Measurements from ENCODE around the gene MAP3K15.
A peak's percentile ranks its signal among the peaks of the same experiment; 100 is the strongest.

MAP3K15 gene

DNA sequence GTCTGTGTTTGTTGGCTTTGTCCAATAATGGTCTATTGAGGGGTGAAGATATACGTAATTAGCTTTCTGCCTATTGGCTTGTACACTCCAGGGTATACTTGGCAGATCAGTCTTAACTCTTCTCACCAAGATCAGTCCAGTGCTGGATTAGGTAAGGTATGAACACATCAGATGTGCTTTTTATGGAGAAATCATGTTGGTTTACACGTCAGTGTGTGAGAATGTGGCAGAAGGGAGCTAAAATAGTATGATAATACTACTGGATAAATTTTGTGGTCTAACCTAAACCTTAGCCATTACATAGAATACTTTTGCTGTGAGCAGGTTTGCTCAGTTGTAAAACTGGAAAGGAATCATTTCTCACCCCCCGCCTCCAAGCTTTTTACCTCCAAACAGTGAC is 167.4 kb downstream of the MAP3K15 start:
- DNase-seq (ENCODE audit: low read depth in 2 of 2): peak in 1 of 2 donors; percentile 22
- TF ChIP-seq, protein P1, sequence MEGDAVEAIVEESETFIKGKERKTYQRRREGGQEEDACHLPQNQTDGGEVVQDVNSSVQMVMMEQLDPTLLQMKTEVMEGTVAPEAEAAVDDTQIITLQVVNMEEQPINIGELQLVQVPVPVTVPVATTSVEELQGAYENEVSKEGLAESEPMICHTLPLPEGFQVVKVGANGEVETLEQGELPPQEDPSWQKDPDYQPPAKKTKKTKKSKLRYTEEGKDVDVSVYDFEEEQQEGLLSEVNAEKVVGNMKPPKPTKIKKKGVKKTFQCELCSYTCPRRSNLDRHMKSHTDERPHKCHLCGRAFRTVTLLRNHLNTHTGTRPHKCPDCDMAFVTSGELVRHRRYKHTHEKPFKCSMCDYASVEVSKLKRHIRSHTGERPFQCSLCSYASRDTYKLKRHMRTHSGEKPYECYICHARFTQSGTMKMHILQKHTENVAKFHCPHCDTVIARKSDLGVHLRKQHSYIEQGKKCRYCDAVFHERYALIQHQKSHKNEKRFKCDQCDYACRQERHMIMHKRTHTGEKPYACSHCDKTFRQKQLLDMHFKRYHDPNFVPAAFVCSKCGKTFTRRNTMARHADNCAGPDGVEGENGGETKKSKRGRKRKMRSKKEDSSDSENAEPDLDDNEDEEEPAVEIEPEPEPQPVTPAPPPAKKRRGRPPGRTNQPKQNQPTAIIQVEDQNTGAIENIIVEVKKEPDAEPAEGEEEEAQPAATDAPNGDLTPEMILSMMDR (IDR thresholded peaks at IDR 0.05; ENCODE audit: low read depth, low read length): no peak
- H3K4me3 ChIP-seq (replicated peaks in 1 of 2; ENCODE audit: low read depth in 2 of 2, low read length in 2 of 2): no peak overlapping the region

DNA sequence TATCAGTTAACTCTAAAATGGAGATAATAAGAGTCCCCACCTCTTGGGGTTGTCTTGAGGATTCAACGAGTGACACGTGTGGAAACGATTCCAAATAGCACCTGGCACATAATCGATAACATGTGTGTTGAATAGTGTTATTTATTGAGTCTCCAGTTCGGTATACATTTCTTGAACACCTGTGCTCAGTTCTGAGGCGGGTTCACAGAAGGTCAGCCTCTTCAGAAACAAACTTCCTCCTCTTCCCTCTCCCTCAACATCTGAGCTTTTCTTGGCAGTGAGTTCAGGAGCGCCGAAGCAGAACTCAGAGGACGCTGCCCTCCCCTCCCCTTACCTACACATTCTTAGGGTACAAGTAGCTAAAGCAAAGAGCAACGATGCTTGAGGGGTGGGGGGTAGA is 170.6 kb downstream of the MAP3K15 start:
- TF ChIP-seq, protein P1 (IDR thresholded peaks at IDR 0.05; ENCODE audit: low read depth, low read length): no peak
- DNase-seq (ENCODE audit: low read depth in 2 of 2): no peak
- peak overlapping the region; percentile 74 to 75 for H3K4me3 ChIP-seq (replicated peaks in 1 of 2; ENCODE audit: low read depth in 2 of 2, low read length in 2 of 2)

DNA sequence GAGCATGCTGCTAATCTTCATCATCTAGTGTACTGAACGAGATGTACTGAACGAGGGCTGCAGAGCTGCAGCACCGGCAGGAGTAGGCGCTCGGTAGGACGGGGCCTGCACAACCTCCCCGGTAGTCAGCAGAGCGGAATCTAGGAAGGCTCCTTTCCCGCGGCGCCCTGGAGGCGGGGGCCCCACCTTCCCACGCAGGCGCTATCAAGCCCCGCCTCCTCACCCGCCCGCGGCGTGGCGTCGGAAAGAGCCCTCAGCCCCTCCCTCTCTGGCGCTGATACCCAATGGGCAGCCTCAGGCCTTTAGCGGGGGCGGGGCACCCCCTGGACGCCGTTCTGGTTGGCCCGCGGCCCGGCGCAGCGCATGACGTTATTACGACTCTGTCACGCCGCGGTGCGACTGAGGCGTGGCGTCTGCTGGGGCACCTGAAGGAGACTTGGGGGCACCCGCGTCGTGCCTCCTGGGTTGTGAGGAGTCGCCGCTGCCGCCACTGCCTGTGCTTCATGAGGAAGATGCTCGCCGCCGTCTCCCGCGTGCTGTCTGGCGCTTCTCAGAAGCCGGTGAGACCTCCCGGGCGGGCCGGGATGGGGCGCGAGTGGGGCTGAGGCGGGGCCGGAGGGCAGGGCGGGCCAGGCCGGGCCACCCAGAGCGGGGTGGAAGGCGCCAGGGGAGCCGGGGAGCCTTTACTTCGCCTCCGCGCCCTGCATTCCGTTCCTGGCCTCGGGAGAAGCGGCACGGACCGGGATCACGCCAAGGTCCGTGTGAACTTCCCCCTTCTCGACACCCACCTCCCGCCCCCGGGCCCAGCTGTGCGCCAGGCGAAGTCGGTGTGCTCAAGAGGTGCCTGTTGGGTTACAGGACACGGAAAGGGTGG is 171.5 kb downstream of the MAP3K15 start, which contains the start of gene PDHA1:
Gene PDHA1, plus strand, starts transcription at position 393 of the 874 bp plus-strand sequence. Its CDS starts 111 bp downstream, at position 504.
- TF ChIP-seq, protein P1 (IDR thresholded peaks at IDR 0.05; ENCODE audit: low read depth, low read length): no peak
- H3K4me3 ChIP-seq (replicated peaks in 1 of 2; ENCODE audit: low read depth in 2 of 2, low read length in 2 of 2): peak within 1 kb of the TSS; percentile 74 to 75

DNA sequence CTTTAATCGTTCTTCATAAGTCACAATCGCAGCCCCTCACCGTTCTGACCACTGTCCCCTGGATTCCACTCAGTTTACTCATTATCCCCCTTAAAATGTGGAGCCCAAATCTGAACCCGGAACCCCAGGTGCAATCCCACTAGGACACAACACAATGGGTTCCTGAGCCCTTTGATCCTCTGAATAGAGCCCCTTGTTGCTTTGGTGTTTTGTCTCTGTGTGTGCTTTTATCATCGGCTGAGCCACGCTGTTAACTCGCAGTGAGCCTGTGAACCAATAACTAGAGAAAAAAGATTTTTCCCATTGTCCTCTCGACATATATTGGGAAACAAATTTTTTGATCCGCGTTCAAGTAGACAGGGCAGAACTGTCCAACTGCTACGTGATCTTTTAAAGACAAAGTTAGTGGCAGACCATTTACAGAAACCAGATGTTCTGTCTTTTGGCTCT is 172.2 kb downstream of the MAP3K15 start:
- H3K4me3 ChIP-seq (replicated peaks in 1 of 2; ENCODE audit: low read depth in 2 of 2, low read length in 2 of 2): peak overlapping the region; percentile 22 to 45
- TF ChIP-seq, protein P1 (IDR thresholded peaks at IDR 0.05; ENCODE audit: low read depth, low read length): no peak
- DNase-seq (ENCODE audit: low read depth in 2 of 2): no peak

More for the DNA sequence above, 171.5 kb downstream of the MAP3K15 start, which contains the start of gene PDHA1:
- peak; percentile 90 to 93 for DNase-seq (ENCODE audit: low read depth in 2 of 2)

DNA sequence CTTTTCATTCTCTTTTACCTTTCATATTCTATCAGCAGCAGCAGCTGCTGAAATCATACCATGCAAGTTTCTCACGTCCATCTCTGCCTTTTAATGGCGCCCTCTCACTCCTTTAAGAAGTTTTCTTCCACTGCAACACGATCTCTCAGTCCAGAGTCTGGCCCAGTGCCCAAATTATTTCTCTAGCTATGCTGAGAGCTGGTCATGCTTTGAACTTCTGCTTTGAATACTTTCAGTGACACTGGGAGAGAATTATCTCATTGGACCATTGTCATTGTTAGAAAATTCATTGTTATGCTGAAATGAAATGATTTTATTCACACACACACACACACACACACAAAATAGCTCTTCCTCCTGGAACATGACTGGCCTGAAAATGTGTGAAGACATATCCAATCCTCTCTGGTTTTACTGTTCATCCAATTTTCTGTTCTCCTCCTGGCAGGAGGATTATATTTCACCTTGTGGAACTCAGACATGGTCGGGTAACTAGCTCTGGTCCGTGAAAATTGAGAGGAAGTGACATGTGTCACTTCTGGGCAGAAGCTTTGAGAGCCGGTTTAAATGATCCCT is 172.9 kb downstream of the MAP3K15 start:
- TF ChIP-seq, protein P1 (IDR thresholded peaks at IDR 0.05; ENCODE audit: low read depth, low read length): no peak
- DNase-seq (ENCODE audit: low read depth in 2 of 2): peak; percentile 14
- H3K4me3 ChIP-seq (replicated peaks in 1 of 2; ENCODE audit: low read depth in 2 of 2, low read length in 2 of 2): no peak overlapping the region

DNA sequence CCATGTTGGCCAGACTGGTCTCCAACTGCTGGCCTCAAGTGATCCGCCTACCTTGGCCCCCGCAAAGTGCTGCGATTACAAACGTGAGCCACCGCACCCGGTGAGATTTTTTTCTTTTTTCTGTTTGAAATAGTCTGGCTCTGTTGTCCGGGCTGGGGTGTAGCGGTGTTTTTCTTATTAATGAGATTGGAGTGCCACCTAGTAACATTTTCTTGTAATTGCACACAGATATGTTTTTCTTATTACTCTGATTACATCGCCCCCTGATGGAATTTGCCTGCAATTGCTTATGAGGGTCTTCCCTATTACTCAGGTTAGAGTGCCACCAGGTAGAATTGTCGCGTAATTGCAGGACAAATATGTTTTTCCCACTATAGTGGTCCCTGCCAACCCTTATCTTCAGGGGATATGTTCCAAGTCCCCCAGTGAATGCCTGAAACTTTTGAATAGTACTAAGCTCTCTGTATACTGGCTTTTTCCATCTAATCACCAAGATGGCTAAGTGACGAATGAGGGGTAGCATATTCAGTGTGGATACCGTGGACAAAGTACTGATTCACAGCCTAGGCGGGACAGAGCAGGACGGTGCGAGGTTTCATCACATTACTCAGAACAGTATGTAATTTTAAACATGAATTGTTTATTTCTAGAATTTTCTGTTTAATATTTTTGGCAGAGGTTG is 180.2 kb downstream of the MAP3K15 start:
- H3K4me3 ChIP-seq (replicated peaks in 1 of 2; ENCODE audit: low read depth in 2 of 2, low read length in 2 of 2): no peak overlapping the region
- TF ChIP-seq, protein P1 (IDR thresholded peaks at IDR 0.05; ENCODE audit: low read depth, low read length): peak; percentile 27
- peak in 1 of 2 donors; percentile 49 for DNase-seq (ENCODE audit: low read depth in 2 of 2)
